Upper lobe of left lung (tissue), 4 donors: ENCODE measurements around the gene TRIP12.

ENCODE experiments used
- EP300 ChIP-seq, 4 donors: sonication (generic); formaldehyde crosslinking; IDR thresholded peaks; one replicate each; pipeline ENCODE4 v1.5.1; 2017; ENCODE audit warnings: antibody characterized with exemption in 4 of 4, control low read depth in 2 of 4
- POLR2A ChIP-seq, 4 donors: fragments of 450-650 bp; IDR thresholded peaks; one replicate each; pipeline ENCODE4 v1.5.1; 2016 to 2017; ENCODE audit warnings: antibody characterized with exemption in 4 of 4, mild to moderate bottlenecking in 2 of 4
- POLR2AphosphoS5 ChIP-seq, 2 donors: sonication (generic); formaldehyde crosslinking; IDR thresholded peaks; one replicate each; pipeline ENCODE4 v1.5.1; 2017; ENCODE audit warnings: antibody characterized with exemption in 2 of 2
- TF ChIP-seq, protein P1 (sequence below), 6 experiments: fragments of 450-650 bp in 4 of 6; fragments of 200-600 bp in 2 of 6; sonication (generic) in 2 of 6; IDR thresholded peaks; one replicate each; pipeline ENCODE4 v1.5.1; 2016 to 2019; ENCODE audit warnings: antibody characterized with exemption in 6 of 6

- TF ChIP-seq, protein P1, sequence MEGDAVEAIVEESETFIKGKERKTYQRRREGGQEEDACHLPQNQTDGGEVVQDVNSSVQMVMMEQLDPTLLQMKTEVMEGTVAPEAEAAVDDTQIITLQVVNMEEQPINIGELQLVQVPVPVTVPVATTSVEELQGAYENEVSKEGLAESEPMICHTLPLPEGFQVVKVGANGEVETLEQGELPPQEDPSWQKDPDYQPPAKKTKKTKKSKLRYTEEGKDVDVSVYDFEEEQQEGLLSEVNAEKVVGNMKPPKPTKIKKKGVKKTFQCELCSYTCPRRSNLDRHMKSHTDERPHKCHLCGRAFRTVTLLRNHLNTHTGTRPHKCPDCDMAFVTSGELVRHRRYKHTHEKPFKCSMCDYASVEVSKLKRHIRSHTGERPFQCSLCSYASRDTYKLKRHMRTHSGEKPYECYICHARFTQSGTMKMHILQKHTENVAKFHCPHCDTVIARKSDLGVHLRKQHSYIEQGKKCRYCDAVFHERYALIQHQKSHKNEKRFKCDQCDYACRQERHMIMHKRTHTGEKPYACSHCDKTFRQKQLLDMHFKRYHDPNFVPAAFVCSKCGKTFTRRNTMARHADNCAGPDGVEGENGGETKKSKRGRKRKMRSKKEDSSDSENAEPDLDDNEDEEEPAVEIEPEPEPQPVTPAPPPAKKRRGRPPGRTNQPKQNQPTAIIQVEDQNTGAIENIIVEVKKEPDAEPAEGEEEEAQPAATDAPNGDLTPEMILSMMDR (IDR thresholded peaks at IDR 0.05), result no peak
- TF ChIP-seq POLR2A (IDR thresholded peaks at IDR 0.05) (no peak), POLR2AphosphoS5 (IDR thresholded peaks at IDR 0.05) (no peak), EP300 (IDR thresholded peaks at IDR 0.05) (no peak)
These were observed 6.1 kb upstream of the TRIP12 start for GRCh38 chr2:229927817-229928321.
